ENCODE results near the gene CNTFR. TPM values are rescaled to one million over a fixed set of nuclear protein-coding genes. Genes with fewer than 3 reads are reported as not detected.

The CNTFR gene
- total RNA-seq, 4 donors from 2014 or later = 0.47 to 11.6 (median 1.6) TPM

DNA sequence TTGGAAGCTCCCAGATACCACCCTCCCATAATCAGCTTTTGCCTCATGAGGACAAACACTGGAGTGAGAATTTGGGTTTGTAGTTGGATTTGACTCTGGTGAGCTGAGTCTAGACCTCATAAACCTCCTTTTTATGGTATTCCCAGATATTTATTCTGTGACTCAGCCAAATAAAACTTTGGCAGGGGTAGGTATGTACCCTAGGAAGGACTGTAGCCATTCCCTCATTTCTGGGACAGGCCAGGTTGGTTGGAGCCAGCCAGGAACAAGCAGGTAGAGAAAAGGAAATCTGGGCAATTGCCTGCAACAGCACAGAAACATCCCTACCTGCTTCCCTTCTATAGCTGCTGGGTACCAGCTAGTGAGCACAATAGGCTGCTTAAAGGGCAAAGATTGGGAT, 86.1 kb downstream of the CNTFR start:
- no peaks in the 10 kb centered on the region for H3K9me3 ChIP-seq
- H3K4me1 ChIP-seq = peaks cover 0 to 29% (median 16%) of the 10 kb centered on the region in 3 donors
- ATAC-seq = no peak
- TF ChIP-seq EP300 (IDR thresholded peaks at IDR 0.05) (no peak), POLR2AphosphoS5 (IDR thresholded peaks at IDR 0.05) (no peak), POLR2A (IDR thresholded peaks at IDR 0.05) (no peak)
- TF ChIP-seq, protein P1, sequence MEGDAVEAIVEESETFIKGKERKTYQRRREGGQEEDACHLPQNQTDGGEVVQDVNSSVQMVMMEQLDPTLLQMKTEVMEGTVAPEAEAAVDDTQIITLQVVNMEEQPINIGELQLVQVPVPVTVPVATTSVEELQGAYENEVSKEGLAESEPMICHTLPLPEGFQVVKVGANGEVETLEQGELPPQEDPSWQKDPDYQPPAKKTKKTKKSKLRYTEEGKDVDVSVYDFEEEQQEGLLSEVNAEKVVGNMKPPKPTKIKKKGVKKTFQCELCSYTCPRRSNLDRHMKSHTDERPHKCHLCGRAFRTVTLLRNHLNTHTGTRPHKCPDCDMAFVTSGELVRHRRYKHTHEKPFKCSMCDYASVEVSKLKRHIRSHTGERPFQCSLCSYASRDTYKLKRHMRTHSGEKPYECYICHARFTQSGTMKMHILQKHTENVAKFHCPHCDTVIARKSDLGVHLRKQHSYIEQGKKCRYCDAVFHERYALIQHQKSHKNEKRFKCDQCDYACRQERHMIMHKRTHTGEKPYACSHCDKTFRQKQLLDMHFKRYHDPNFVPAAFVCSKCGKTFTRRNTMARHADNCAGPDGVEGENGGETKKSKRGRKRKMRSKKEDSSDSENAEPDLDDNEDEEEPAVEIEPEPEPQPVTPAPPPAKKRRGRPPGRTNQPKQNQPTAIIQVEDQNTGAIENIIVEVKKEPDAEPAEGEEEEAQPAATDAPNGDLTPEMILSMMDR (IDR thresholded peaks at IDR 0.05) = no peak
- no peak overlapping the region for H3K4me3 ChIP-seq
- no peaks in the 10 kb centered on the region for H3K36me3 ChIP-seq
- H3K27ac ChIP-seq = no peak overlapping the region
- H3K27me3 ChIP-seq = no peaks in the 10 kb centered on the region

DNA sequence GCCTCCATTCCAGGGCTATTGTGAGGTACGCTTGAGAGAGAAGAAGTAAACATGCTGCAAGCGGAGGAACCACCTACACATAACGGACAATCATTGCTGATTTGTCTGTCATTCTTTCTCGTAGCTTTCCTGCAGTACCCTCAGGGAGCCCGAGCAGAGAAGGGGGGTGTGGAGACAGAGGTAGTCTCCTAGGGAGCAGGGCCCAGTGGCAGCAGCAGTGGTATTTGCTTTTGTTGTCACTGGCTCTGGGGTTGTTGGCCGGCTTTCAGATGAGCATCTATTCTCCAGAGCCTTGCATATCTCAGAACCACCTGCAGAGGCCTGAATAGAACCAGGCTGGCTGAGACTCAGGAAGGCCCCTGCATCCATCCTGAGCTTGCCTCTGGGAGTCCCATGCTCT, 86.6 kb downstream of the CNTFR start:
- WGBS, 2 donors (ENCODE audit: low coverage in 1 of 2) = 69% methylated on average over 5 of the region's 6 CpGs; no CpG with 5 or more reads in 1 of the 2 donors
- no peak overlapping the region for H3K4me3 ChIP-seq
- no peak for ATAC-seq

DNA sequence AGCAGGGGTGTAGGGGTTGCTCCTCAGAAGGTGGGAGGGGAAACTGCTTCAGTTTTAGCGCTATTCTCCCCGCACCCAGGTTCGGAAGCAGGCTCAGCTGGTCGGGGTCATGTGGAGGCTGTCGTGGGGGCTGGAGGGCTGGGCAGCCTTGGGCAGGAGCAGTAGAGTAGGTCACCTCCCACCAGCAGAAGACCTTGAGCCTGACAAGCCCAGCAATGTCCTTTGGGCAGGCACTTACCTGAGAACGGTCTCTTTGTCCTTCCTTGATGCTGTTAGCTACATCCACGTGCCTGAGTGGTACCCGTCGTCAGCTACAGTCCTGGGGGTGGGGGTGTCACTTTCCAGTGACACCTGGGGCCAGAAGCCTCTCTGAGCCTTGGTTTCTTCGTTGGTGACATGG, 87.1 kb downstream of the CNTFR start:
- Histone ChIP-seq H3K4me3 (no peak overlapping the region), H3K36me3 (no peaks in the 10 kb centered on the region), H3K27ac (peak overlapping the region in 3 of 4 donors; percentile 19 to 46 (median 45)), H3K9me3 (no peaks in the 10 kb centered on the region), H3K27me3 (no peaks in the 10 kb centered on the region), H3K4me1 (peaks cover 0 to 29% (median 16%) of the 10 kb centered on the region in 3 donors)
- TF ChIP-seq, protein P1 (IDR thresholded peaks at IDR 0.05) = no peak
- no peak for TF ChIP-seq POLR2AphosphoS5 (IDR thresholded peaks at IDR 0.05)
- ATAC-seq = no peak
- 40% methylated on average over 1 of the region's 10 CpGs; no CpG with 5 or more reads in 1 of the 2 donors for WGBS, 2 donors (ENCODE audit: low coverage in 1 of 2)

More for the DNA sequence above, 86.6 kb downstream of the CNTFR start:
- Histone ChIP-seq H3K27ac (peak overlapping the region in 2 of 4 donors; percentile 19 to 45), H3K9me3 (no peaks in the 10 kb centered on the region), H3K36me3 (no peaks in the 10 kb centered on the region), H3K4me1 (peaks cover 0 to 29% (median 16%) of the 10 kb centered on the region in 3 donors), H3K27me3 (no peaks in the 10 kb centered on the region)
- TF ChIP-seq EP300 (IDR thresholded peaks at IDR 0.05) (no peak), POLR2AphosphoS5 (IDR thresholded peaks at IDR 0.05) (no peak), POLR2A (IDR thresholded peaks at IDR 0.05) (no peak)
- TF ChIP-seq, protein P1 (IDR thresholded peaks at IDR 0.05) = no peak

DNA sequence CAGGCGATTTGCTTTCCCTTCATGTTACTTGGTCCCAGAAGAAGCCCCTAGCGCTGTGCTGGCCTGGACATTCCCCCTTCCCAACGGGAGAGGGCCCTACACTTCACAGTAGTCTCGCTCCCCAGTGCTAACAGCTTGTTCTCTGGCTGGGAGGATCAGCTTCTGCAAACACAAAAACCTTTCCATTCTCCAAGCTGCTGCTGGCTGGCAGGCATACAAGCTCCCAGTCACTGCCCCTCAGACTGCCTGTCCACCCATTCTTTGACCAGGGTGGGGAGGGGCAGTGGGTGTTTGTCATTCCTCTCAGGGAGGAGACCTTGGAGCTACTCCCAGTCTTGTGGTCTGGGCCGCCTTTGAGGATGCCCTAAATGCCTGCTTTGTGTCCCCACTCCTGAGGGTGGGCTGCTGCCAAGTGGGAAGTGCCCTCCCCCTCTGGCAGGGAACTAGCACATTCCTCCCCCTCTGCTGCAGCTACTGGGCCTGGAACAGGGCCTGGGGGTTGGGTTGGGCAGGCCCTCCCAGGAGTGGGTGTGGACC, 87.6 kb downstream of the CNTFR start:
- peaks cover 0 to 29% (median 16%) of the 10 kb centered on the region in 3 donors for H3K4me1 ChIP-seq
- H3K36me3 ChIP-seq = no peaks in the 10 kb centered on the region
- no peak overlapping the region for H3K4me3 ChIP-seq
- TF ChIP-seq POLR2AphosphoS5 (IDR thresholded peaks at IDR 0.05) (peak; percentile 42), POLR2A (IDR thresholded peaks at IDR 0.05) (no peak), EP300 (IDR thresholded peaks at IDR 0.05) (no peak)
- TF ChIP-seq, protein P1 (IDR thresholded peaks at IDR 0.05) = peak in 2 of 4 experiments; percentile 16 to 63
- no peaks in the 10 kb centered on the region for H3K27me3 ChIP-seq
- ATAC-seq = peak; percentile 89
- H3K9me3 ChIP-seq = no peaks in the 10 kb centered on the region
- peak overlapping the region in 3 of 4 donors; percentile 19 to 59 (median 45) for H3K27ac ChIP-seq
- whole genome bisulfite sequencing, 2 donors (ENCODE audit: low coverage in 1 of 2) = 6% methylated on average over 3 of the region's 5 CpGs; no CpG with 5 or more reads in 1 of the 2 donors

Other genes with a start within 250 kb of the CNTFR start
- 10 to 100 TPM in 3 of 4 donors, 1 to 10 TPM in 1; 4.3 to 33.7 (median 26.8) TPM for gene MYORG, start 212.8 kb downstream of the CNTFR start, total RNA-seq
- 10 to 100 TPM; 11.2 to 18.4 (median 13.4) TPM for gene FAM219A, start 131.2 kb downstream of the CNTFR start, total RNA-seq
- not detected for gene DNAI1, start 130.9 kb downstream of the CNTFR start, total RNA-seq
- gene ENHO, start 66.7 kb downstream of the CNTFR start, total RNA-seq = 1 to 10 TPM in 1 of 4 donors, under 1 TPM in 2, not detected in 1; 0.30 to 1.1 (median 0.31) TPM
- gene RPP25L, start 22.4 kb upstream of the CNTFR start, total RNA-seq = 10 to 100 TPM; 16.6 to 29.4 (median 21.2) TPM
- gene DCTN3, start 30.8 kb upstream of the CNTFR start, total RNA-seq = 100 to 1,000 TPM in 2 of 4 donors, 10 to 100 TPM in 2; 80.5 to 136 (median 98.7) TPM
- gene ARID3C, start 39.3 kb upstream of the CNTFR start, total RNA-seq = not detected
- gene SIGMAR1, start 48.1 kb upstream of the CNTFR start, total RNA-seq = 100 to 1,000 TPM in 1 of 4 donors, 10 to 100 TPM in 3; 58.2 to 152 (median 87.8) TPM
- gene GALT, start 57.0 kb upstream of the CNTFR start, total RNA-seq = 10 to 100 TPM; 19.1 to 51.4 (median 25.7) TPM
- 10 to 100 TPM; 31.8 to 80.2 (median 39.8) TPM for gene IL11RA, start 62.5 kb upstream of the CNTFR start, total RNA-seq
- gene CCL27, start 72.9 kb upstream of the CNTFR start, total RNA-seq = not detected
- 1 to 10 TPM in 1 of 4 donors, not detected in 3; 1.2 TPM for gene CCL19, start 101.6 kb upstream of the CNTFR start, total RNA-seq
- gene CCL21, start 120.4 kb upstream of the CNTFR start, total RNA-seq = 100 to 1,000 TPM in 2 of 4 donors, 10 to 100 TPM in 1, 1 to 10 TPM in 1; 6.5 to 207 (median 110) TPM